PFSK-1 (cell line): ENCODE measurements around the gene SMAD2.

Source experiments
- FOXP2 ChIP-seq: optimal IDR thresholded peaks from 2 replicates; pipeline ENCODE3; 2011; ENCODE audit warnings: borderline replicate concordance, control low read depth, inconsistent platforms; ENCODE audit not compliant: insufficient read depth; ENCODE audit errors: extremely low read length, extremely low read depth
- POLR2AphosphoS5 ChIP-seq: IDR thresholded peaks from 2 replicates; pipeline ENCODE4 v1.6.1; 2012; ENCODE audit warnings: low read depth, mild to moderate bottlenecking, control low read depth, low read length, moderate library complexity
- SIN3A ChIP-seq: IDR thresholded peaks from 2 replicates; pipeline ENCODE4 v1.6.1; 2012; ENCODE audit warnings: mild to moderate bottlenecking, low read length, moderate library complexity, borderline replicate concordance; ENCODE audit not compliant: insufficient read depth
- TAF1 ChIP-seq: IDR thresholded peaks from 2 replicates; pipeline ENCODE4 v1.6.1; 2012; ENCODE audit warnings: low read length, control low read depth, borderline replicate concordance; ENCODE audit not compliant: insufficient read depth
- TF ChIP-seq, protein P1 (sequence below), 2 experiments: IDR thresholded peaks; 2 replicates each; pipeline versions ENCODE4 v1.6.1 to v1.8.0; 2011 to 2012; ENCODE audit warnings: low read depth in 2 of 2, low read length in 2 of 2, control low read depth in 1 of 2, inconsistent platforms in 1 of 2, mild to moderate bottlenecking in 1 of 2, moderate library complexity in 1 of 2; ENCODE audit not compliant: insufficient read depth in 1 of 2

DNA sequence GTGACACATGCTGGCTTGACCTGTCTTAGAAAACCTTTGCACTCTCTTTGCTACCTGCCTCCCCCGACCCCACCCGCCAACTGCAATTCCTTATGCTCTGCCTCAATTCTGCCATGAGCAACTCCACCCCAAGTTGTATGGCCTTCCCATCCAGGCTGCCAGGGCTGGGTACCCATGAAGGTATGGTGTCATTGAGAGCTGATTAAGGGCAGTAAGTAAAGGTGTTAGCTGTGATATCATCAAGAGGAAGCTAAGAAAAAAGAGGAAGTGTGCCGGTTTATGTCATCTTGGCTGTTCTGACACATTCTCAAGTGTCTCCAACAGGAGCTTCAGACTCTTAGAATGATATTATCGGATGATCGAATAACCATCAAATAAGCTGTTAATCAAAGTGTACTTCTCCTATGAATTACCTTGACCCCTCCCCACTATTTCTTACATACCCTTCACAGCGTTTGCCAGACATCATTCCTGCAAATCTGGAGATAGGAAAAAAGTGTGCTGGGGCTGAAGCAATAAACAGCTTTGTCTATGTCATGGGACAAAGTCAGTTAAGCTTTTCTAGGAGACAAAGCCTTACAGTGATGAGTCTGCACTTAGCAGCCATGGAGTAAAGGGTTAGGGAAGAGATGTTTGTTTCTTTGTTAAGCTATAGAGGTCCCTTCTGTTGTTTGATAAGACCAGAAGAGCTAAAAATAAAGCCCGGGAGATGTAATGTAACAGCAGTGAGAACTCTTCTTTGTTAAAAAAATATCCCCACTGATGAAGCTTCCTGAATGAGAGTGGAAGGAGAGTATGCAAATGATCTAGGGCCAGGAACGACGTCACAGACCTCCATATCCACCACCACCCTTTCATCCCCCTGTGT lies 40.4 kb upstream of the SMAD2 start:
- TF ChIP-seq POLR2AphosphoS5 = no peak
- TF ChIP-seq SIN3A = no peak
- no peak for TF ChIP-seq TAF1
- TF ChIP-seq, protein P1, sequence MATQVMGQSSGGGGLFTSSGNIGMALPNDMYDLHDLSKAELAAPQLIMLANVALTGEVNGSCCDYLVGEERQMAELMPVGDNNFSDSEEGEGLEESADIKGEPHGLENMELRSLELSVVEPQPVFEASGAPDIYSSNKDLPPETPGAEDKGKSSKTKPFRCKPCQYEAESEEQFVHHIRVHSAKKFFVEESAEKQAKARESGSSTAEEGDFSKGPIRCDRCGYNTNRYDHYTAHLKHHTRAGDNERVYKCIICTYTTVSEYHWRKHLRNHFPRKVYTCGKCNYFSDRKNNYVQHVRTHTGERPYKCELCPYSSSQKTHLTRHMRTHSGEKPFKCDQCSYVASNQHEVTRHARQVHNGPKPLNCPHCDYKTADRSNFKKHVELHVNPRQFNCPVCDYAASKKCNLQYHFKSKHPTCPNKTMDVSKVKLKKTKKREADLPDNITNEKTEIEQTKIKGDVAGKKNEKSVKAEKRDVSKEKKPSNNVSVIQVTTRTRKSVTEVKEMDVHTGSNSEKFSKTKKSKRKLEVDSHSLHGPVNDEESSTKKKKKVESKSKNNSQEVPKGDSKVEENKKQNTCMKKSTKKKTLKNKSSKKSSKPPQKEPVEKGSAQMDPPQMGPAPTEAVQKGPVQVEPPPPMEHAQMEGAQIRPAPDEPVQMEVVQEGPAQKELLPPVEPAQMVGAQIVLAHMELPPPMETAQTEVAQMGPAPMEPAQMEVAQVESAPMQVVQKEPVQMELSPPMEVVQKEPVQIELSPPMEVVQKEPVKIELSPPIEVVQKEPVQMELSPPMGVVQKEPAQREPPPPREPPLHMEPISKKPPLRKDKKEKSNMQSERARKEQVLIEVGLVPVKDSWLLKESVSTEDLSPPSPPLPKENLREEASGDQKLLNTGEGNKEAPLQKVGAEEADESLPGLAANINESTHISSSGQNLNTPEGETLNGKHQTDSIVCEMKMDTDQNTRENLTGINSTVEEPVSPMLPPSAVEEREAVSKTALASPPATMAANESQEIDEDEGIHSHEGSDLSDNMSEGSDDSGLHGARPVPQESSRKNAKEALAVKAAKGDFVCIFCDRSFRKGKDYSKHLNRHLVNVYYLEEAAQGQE (IDR thresholded peaks at IDR 0.05; ENCODE audit: insufficient read depth in 1 of 2, low read depth in 2 of 2, low read length in 2 of 2) = no peak
- no peak for TF ChIP-seq FOXP2
